ENCODE results near the gene RNU5B-1.

RNU5B-1 gene

GRCh38 chr15:65338823-65339222 lies 34.3 kb downstream of the RNU5B-1 start:
- TF ChIP-seq OSR1 (CRISPR knock-in tag; IDR thresholded peaks at IDR 0.05) (no peak), GLIS3 (CRISPR knock-in tag; IDR thresholded peaks at IDR 0.05) (no peak), ZNF70 (CRISPR knock-in tag; IDR thresholded peaks at IDR 0.05) (no peak), ISL1 (CRISPR knock-in tag; IDR thresholded peaks at IDR 0.05) (no peak), TCF4 (CRISPR knock-in tag; IDR thresholded peaks at IDR 0.05; ENCODE audit: borderline replicate concordance) (no peak), SNAI2 (CRISPR knock-in tag; IDR thresholded peaks at IDR 0.05) (no peak), ZNF8 (CRISPR knock-in tag; IDR thresholded peaks at IDR 0.05) (no peak), ESRRG (CRISPR knock-in tag; IDR thresholded peaks at IDR 0.05) (no peak), TOX (CRISPR knock-in tag; IDR thresholded peaks at IDR 0.05; ENCODE audit: borderline replicate concordance) (no peak), PPARA (CRISPR knock-in tag; IDR thresholded peaks at IDR 0.05; ENCODE audit: borderline replicate concordance) (no peak), CSDC2 (CRISPR knock-in tag; IDR thresholded peaks at IDR 0.05) (no peak), ARNTL (CRISPR knock-in tag; IDR thresholded peaks at IDR 0.05; ENCODE audit: borderline replicate concordance, low read depth) (no peak)
- TF ChIP-seq, protein P1, sequence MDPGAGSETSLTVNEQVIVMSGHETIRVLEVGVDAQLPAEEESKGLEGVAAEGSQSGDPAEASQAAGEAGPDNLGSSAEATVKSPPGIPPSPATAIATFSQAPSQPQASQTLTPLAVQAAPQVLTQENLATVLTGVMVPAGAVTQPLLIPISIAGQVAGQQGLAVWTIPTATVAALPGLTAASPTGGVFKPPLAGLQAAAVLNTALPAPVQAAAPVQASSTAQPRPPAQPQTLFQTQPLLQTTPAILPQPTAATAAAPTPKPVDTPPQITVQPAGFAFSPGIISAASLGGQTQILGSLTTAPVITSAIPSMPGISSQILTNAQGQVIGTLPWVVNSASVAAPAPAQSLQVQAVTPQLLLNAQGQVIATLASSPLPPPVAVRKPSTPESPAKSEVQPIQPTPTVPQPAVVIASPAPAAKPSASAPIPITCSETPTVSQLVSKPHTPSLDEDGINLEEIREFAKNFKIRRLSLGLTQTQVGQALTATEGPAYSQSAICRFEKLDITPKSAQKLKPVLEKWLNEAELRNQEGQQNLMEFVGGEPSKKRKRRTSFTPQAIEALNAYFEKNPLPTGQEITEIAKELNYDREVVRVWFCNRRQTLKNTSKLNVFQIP (CRISPR knock-in tag; IDR thresholded peaks at IDR 0.05; ENCODE audit: borderline replicate concordance, low read depth): no peak
- TF ChIP-seq, protein P2, sequence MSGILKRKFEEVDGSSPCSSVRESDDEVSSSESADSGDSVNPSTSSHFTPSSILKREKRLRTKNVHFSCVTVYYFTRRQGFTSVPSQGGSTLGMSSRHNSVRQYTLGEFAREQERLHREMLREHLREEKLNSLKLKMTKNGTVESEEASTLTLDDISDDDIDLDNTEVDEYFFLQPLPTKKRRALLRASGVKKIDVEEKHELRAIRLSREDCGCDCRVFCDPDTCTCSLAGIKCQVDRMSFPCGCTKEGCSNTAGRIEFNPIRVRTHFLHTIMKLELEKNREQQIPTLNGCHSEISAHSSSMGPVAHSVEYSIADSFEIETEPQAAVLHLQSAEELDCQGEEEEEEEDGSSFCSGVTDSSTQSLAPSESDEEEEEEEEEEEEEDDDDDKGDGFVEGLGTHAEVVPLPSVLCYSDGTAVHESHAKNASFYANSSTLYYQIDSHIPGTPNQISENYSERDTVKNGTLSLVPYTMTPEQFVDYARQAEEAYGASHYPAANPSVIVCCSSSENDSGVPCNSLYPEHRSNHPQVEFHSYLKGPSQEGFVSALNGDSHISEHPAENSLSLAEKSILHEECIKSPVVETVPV (CRISPR knock-in tag; IDR thresholded peaks at IDR 0.05): no peak
- TF ChIP-seq, protein P3, sequence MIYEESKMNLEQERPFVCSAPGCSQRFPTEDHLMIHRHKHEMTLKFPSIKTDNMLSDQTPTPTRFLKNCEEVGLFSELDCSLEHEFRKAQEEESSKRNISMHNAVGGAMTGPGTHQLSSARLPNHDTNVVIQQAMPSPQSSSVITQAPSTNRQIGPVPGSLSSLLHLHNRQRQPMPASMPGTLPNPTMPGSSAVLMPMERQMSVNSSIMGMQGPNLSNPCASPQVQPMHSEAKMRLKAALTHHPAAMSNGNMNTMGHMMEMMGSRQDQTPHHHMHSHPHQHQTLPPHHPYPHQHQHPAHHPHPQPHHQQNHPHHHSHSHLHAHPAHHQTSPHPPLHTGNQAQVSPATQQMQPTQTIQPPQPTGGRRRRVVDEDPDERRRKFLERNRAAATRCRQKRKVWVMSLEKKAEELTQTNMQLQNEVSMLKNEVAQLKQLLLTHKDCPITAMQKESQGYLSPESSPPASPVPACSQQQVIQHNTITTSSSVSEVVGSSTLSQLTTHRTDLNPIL (CRISPR knock-in tag; IDR thresholded peaks at IDR 0.05; ENCODE audit: low read depth): no peak
- TF ChIP-seq, protein P4, sequence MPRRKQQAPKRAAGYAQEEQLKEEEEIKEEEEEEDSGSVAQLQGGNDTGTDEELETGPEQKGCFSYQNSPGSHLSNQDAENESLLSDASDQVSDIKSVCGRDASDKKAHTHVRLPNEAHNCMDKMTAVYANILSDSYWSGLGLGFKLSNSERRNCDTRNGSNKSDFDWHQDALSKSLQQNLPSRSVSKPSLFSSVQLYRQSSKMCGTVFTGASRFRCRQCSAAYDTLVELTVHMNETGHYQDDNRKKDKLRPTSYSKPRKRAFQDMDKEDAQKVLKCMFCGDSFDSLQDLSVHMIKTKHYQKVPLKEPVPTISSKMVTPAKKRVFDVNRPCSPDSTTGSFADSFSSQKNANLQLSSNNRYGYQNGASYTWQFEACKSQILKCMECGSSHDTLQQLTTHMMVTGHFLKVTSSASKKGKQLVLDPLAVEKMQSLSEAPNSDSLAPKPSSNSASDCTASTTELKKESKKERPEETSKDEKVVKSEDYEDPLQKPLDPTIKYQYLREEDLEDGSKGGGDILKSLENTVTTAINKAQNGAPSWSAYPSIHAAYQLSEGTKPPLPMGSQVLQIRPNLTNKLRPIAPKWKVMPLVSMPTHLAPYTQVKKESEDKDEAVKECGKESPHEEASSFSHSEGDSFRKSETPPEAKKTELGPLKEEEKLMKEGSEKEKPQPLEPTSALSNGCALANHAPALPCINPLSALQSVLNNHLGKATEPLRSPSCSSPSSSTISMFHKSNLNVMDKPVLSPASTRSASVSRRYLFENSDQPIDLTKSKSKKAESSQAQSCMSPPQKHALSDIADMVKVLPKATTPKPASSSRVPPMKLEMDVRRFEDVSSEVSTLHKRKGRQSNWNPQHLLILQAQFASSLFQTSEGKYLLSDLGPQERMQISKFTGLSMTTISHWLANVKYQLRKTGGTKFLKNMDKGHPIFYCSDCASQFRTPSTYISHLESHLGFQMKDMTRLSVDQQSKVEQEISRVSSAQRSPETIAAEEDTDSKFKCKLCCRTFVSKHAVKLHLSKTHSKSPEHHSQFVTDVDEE (CRISPR knock-in tag; IDR thresholded peaks at IDR 0.05): no peak
- ATAC-seq: no peak

DNA sequence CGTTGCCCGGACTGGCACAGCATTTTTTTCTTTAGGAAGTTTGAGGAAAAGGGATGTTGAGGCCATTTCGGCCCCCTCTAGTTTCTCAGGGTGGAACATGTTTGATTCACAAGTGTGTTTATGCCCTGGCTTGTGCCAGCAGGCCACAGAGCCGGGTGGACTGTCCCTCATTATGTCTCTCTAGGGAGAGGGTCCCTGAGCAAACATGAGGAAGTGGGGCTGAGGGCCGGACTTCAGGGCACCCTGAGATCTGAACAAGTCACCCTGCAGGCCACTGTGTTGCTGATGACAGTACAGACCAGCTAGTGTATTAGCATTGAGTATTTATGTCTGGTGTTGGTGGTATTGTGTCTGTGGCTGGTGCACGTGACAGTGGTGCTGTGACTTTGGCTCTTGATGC lies 34.9 kb downstream of the RNU5B-1 start:
- TF ChIP-seq ARNTL (CRISPR knock-in tag; IDR thresholded peaks at IDR 0.05; ENCODE audit: borderline replicate concordance, low read depth) (no peak), PATZ1 (CRISPR knock-in tag; IDR thresholded peaks at IDR 0.05; ENCODE audit: borderline replicate concordance) (no peak), BACH2 (CRISPR knock-in tag; IDR thresholded peaks at IDR 0.05; ENCODE audit: borderline replicate concordance) (no peak), PPARA (CRISPR knock-in tag; IDR thresholded peaks at IDR 0.05; ENCODE audit: borderline replicate concordance) (no peak), ZC3H10 (CRISPR knock-in tag; IDR thresholded peaks at IDR 0.05) (no peak), ISL1 (CRISPR knock-in tag; IDR thresholded peaks at IDR 0.05) (no peak), SNAI2 (CRISPR knock-in tag; IDR thresholded peaks at IDR 0.05) (no peak)
- TF ChIP-seq, protein P3 (CRISPR knock-in tag; IDR thresholded peaks at IDR 0.05; ENCODE audit: low read depth): no peak
- ATAC-seq: no peak

- no peak for ATAC-seq
- TF ChIP-seq ZNF565 (CRISPR knock-in tag; conservative IDR thresholded peaks at IDR 0.05; ENCODE audit: low read depth) (no peak), PPARA (CRISPR knock-in tag; IDR thresholded peaks at IDR 0.05; ENCODE audit: borderline replicate concordance) (no peak), TOX (CRISPR knock-in tag; IDR thresholded peaks at IDR 0.05; ENCODE audit: borderline replicate concordance) (no peak), ZFP30 (CRISPR knock-in tag; IDR thresholded peaks at IDR 0.05) (no peak), TCF4 (CRISPR knock-in tag; IDR thresholded peaks at IDR 0.05; ENCODE audit: borderline replicate concordance) (no peak)
- TF ChIP-seq, protein P4 (CRISPR knock-in tag; IDR thresholded peaks at IDR 0.05): no peak
- TF ChIP-seq, protein P2 (CRISPR knock-in tag; IDR thresholded peaks at IDR 0.05): no peak
Observed at GRCh38 chr15:65339920-65340319, 35.4 kb downstream of the RNU5B-1 start.

Data from SK-N-SH treated with all-trans-retinoic acid at 6 μM for 48 hours (cell line).